Uterus (tissue), 2 donors: Measurements from ENCODE around the gene TRAPPC12.

Experiments
- POLR2A ChIP-seq, 2 donors: fragments of 450-650 bp; IDR thresholded peaks; one replicate each; pipeline ENCODE4 v1.6.1; 2016; ENCODE audit warnings: antibody characterized with exemption in 2 of 2, mild to moderate bottlenecking in 1 of 2, moderate library complexity in 1 of 2
- TF ChIP-seq, protein P1 (sequence below), 4 experiments: fragments of 200-600 bp in 2 of 4; fragments of 450-650 bp in 2 of 4; sonication (generic) in 2 of 4; IDR thresholded peaks; one replicate each; pipeline ENCODE4 v1.5.1; 2016 to 2019; ENCODE audit warnings: antibody characterized with exemption in 4 of 4, mild to moderate bottlenecking in 2 of 4, moderate library complexity in 1 of 4

DNA sequence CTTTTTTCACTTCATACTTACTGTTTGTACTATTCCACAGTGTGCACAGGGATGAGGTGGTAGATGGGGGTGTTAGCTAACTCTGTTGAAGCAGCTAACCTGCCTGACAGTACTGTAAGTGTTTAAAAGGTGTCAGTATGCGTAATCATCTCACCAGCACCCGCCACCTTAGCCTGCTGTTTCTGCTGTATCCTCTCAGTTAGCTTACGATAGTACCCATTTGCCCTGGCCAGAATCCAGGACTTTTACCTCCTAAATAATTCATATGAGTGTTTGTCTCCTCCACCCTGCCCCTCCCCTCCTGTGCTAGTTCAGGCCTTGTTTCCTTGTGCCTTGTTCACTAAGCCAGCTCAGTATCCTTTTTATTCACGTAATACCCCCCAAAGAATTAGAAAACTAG lies 34.2 kb downstream of the TRAPPC12 start:
- TF ChIP-seq POLR2A (IDR thresholded peaks at IDR 0.05): no peak
- TF ChIP-seq, protein P1, sequence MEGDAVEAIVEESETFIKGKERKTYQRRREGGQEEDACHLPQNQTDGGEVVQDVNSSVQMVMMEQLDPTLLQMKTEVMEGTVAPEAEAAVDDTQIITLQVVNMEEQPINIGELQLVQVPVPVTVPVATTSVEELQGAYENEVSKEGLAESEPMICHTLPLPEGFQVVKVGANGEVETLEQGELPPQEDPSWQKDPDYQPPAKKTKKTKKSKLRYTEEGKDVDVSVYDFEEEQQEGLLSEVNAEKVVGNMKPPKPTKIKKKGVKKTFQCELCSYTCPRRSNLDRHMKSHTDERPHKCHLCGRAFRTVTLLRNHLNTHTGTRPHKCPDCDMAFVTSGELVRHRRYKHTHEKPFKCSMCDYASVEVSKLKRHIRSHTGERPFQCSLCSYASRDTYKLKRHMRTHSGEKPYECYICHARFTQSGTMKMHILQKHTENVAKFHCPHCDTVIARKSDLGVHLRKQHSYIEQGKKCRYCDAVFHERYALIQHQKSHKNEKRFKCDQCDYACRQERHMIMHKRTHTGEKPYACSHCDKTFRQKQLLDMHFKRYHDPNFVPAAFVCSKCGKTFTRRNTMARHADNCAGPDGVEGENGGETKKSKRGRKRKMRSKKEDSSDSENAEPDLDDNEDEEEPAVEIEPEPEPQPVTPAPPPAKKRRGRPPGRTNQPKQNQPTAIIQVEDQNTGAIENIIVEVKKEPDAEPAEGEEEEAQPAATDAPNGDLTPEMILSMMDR (IDR thresholded peaks at IDR 0.05): no peak
